HG03558 (cell line): ENCODE data around the gene CCNY.

Source experiments
- ATAC-seq: cut with Tn5 transposase; IDR thresholded peaks from one replicate; pipeline ENCODE4 v1.9.1; 2021; ENCODE audit warnings: moderate number of reproducible peaks; ENCODE audit not compliant: unreplicated experiment; ENCODE audit errors: extremely low read depth

Gene CCNY

DNA sequence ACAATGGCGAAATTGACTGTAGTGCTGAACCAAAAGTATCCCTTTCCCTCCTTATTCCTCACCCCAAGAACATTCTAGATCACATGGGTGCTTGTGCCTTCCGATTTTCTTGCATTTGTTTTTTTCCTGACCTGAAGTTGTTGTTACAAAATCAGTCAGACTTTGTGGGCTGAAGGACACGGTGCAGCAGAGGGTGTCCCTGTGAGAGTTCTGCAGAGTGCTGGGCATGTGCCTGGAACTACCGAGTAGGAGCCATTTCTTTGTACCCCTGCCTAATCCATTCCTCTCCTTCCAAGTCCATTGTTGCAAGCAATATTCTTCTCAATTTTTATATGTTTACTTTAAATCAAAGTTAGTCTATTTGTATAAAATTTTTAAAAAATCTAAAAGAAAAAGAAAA, 233.5 kb downstream of the CCNY start:
- no peak for ATAC-seq

DNA sequence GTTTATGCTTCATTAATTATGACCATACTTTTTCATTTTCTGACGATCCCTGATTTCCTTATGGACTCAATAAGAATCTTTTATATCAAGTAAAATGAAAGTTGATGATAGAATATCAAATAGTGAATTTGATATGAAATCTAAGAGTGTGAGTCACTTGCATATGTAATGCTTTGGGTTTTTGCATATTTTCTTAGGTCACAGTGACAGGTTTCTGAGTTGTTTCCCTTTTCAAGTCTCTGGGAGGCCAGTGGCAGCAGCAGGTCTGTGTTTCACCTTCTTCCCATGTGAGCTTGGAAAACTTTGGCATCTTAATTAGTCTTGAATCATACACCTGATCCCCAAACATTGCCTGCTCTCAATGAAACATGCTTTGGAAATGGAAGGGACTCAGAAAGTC, 234.1 kb downstream of the CCNY start:
- ATAC-seq = no peak

DNA sequence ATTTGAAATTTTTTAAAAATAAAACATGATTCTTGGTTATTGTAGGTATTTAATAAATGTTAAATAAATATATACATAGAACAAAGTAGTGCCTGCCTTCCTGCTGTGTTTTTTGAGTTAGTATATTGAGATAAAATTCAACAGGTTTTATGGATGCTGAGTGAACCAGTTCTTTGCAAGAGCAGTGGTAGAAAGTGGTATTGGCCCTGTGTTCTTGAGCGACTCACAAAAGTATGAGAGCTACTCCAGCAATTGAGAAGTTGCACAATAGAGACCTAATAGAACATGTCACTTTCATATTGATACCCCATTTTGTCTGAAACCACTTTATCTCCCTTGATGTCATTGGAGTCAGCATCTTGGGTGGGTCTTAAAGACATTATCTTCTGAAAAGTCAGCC, 236.3 kb downstream of the CCNY start:
- ATAC-seq = no peak

DNA sequence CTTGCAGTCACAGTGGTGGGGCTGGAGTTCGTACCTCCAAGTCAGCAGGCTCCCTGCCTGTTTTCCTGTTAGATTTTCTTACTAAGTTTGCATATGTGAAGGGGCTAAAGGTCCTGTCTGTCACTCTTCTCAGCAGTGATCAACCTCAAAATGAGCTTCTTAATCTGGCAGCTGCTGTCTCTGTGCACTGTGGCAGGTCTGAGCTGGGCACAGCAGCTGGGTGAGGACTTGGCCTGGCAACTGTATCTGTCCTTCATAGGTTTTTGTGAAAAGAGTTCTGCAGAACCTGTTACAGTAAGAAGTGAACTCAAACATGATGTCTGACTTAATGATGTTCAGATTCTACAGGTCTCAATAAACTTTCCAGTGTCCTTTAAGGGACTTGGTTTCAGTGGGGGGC, 237.5 kb downstream of the CCNY start:
- no peak for ATAC-seq

DNA sequence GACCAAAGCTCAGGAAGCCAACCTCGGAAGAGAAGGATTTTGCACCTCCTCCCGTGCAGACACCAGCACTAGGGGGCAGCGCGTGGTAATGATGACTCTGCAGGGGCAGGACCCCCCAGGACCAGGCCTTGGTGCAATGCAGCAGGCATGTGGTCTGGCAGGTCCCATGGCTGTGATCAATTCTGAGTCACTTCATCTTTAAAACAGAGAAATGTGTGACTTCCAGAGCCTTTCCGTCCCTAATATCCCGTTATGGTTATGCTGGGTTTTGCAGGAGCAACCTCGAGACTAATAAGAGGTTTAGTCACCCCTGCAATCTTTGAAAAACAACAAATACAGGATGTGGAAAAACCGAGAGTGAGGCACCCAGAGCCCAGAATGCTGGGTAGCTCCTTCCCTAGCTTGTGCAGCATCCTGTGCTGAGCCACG, 238.6 kb downstream of the CCNY start:
- no peak for ATAC-seq

DNA sequence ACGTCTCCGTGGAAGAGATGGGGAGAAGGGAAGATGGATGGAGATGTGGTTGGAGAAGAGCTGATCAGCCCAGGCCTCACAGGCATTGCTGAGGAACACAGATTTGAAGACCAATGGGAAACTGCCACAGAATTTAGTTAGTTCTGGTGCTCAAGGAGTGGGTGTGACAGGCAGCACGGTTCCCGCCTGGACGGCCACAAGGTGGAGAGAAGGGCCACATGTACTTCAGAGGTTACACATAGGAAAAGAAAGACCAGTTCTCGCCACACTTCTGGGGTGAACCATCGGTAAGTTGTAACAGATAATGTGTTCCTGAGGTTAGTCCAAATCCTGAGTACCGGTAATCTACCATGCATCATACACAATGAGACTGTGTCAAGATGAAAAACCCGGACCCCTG, 239.3 kb downstream of the CCNY start:
- no peak for ATAC-seq

DNA sequence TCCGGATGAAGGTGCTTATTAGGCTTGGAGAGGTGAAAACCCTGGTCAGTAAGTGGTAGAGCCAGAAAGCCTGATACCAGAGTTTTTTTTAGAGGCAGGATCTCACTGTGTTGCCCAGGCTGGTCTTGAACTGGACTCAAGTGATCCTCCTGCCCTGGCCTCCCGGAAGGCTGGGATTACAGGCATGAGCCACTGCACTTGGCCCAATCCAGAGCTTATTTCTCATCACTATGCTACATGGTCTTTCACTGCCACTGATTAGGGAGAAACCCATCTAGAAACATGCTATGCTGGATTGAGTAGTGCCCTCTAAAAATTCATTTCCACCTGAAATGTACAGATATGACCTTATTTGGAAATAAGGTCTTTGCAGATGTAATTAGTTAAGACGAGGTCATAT, 240.4 kb downstream of the CCNY start:
- ATAC-seq = no peak

DNA sequence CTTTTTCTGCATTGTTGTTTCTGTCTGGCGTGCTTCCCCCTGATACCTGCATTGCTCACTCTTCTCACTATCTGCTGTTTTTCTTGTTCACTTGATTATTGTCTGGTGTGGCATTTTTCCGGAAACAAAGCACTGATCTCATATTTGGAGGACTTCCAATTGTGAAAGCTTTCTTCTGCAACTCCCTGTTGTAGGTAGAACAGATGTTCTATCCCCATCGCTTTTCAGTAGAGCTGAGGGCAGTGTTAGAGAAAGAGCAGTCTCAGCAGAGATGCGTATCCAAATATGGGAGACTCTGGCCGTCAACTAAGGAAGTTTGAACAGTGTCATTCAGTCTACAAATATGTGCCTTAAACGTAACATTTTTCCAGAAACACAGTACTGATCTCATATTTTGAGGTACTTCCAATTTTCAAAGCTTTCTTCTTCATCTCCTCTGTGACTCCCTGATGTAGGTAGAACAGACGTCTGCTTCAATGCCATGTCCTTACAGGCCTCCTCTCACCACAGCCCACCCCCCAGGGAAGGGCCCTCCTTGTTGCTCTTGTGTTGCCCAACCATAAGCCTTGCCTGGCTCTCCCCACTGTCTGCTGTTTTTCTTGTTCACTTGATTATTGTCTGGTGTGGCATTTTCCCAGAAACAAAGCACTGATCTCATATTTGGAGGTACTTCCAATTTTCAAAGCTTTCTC, 241.8 kb downstream of the CCNY start:
- no peak for ATAC-seq

DNA sequence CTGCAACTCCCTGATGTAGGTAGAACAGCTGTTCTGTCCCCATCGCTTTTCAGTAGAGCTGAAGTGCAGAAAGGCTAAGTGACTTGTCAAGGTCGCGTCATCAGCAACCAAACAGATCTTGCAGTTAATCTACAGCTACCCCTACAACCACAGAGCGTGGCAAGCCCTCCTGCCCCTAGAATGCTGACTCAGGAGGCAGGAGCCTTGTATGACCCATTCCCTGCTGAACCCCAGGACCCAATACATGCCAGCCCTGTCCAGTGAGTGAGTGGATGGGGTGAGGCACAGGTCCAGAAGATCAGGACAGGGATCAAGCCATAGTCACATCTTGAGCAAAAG, 242.3 kb downstream of the CCNY start:
- ATAC-seq = no peak

DNA sequence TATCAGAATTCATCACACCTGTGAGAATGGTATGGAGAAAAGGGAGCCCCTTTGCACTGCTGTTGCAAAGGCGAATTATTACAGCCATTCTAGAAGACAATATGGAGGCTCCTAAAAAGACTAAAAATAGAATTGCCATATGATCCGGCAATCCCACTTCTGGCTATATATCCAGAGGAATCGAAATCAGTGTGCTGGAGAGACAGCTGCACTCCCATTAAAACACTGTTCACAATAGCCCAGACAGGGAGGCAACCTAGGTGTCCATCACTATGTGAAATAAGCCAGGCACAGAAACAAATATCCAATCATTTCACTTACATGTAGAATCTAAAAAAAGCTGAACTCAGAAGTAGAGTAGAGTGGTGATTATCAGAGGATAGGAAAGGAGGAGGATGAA, 242.8 kb downstream of the CCNY start:
- no peak for ATAC-seq

DNA sequence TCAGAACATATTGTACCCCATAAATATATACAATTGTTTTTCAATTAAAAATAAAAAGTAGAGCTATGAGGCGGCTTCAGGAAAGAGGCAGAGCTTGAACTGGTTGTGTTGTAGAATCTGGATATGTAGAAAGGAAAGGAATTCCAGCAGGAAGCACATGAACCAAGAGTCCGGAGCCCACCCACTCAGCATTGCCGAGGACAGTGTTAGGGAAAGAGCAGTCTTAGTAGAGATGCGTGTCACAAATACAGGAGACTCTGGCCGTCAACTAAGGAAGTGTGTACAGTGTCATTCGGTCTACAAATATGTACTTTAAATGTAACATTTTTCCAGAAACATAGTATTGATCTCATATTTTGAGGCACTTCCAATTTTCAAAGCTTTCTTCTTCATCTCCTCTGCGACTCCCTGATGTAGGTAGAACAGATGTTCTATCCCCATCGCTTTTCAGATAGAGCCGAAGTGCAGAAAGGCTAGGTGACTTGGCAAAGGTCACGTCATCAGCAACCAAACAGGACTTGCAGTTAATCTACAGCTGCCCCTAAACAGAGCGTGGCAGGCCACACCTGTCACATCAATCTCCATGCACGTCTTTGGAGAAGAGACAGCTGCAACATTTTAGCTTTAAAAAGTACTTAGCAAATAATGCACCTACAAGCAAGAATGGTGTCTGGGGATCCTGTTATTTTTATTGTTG, 243.6 kb downstream of the CCNY start:
- no peak for ATAC-seq

DNA sequence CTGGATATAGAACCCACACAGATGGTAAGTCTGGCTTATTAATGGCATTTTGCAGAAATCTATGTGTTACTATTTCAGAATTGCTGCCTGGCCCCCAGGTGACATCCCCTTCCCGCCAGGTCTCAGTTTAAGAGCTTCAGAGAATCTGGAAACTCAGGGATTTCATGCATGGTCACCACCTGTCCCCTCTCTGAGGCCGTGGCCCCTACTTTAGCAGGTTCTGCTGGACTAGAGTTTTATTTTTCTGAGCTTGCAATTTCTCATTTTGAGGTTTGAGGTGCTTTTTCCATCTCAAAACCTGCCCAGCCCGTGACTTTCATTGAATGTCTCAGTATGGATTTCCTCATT, 244.1 kb downstream of the CCNY start:
- ATAC-seq = no peak

DNA sequence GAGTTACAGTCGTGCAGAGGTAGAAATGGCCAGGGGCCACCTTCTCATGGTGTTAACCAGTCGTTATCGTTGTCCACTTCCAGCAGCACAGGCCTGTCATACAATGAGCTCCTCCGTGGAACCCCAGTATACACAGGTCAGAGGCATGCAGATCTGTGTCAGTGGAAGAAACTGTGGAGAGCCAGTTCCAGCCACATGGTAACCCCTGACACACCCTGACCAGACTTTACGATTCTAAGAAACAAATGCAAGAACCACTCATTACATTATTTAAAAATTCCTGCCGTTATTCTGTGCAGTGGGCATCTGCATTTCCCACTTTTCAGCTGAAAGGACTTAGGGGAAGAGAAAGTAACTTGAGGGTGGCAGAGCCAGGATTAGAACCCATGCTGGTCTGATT, 245.3 kb downstream of the CCNY start:
- no peak for ATAC-seq

DNA sequence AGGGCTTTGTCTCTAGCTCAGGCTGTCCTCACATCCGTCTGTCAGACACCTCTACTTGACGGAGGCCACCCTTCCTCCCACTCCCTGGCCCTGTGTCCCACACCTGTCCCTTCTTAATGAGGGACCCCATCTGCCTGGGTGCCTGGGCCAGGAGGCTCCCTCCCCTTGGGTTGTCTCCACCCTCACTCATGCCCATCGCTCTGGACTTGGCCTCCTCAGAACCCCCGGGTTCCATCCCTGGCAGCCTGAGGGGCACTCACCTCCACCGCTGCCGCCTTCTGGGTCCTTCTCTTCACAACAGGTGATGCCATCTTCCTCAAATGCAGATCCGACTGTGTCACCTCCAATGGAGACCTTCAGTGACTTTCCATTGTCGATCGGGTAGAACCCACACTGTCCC, 248.6 kb downstream of the CCNY start:
- ATAC-seq = no peak

DNA sequence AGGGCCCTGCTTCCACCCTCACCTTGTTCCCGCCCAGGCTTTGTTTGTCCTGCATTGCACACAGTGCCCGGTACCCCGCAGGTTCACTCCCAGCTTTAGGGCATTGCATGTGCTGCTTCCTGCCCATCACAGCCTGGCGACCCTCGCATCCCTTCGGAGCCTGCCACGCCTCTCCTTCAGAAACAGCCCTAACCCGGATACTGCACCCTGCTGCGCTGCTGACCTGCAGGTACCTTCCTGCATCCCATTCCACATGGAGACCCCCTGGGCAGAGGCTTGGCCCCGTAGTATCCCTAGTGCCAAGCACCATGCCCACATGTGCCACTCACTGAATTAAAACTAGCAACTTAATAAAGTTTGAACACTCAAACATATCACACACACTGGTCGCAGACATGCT, 249.0 kb downstream of the CCNY start:
- no peak for ATAC-seq

DNA sequence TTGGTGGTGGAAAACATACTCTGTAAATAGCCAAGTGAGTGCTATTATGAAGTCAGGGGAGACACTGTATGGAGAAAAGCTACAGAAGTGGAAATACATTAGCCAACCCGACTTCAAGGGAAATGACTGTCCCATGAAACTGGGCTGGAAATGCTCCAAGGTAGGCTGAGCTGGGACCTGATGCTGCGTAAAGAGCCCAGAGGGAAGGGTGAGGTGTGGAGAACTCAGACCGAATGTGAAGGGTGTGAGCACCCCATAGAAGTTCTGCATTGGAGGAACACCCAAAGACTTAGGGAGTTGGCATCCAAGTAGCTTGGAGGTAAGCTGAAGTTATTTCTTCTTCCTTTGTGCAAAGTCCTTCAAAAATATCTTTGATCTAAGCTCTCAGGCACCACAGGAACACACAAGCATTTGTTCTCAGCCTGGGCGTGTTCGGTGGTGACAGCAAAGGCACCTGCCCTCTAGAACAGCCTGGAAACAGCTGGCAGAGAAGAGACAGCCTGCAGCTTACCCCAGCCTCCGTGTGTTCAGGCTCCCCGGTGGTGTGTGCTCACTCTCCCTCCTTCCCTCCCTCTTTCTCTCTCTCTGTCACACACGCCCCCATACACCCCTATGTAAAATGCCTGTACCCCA, 249.7 kb downstream of the CCNY start:
- no peak for ATAC-seq

DNA sequence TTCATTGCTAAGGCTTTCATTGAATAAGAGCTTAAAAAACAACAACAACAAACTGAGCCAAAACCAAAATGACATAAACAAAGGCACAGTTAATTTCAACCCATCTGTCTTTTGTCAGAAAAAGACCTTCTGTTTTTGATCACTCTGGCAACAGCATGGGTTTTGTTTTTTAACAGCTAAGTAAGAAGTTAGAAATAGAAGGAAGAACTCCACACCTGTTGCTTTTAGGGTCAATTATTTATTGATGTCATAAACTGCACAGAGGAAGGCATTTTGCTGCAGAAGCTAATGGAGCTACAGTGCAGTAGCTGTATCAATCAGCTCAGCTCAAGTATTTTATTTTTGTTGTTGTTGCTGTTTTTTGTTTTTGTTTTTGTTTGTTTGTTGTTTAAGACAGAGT, 252.5 kb downstream of the CCNY start:
- ATAC-seq = no peak

DNA sequence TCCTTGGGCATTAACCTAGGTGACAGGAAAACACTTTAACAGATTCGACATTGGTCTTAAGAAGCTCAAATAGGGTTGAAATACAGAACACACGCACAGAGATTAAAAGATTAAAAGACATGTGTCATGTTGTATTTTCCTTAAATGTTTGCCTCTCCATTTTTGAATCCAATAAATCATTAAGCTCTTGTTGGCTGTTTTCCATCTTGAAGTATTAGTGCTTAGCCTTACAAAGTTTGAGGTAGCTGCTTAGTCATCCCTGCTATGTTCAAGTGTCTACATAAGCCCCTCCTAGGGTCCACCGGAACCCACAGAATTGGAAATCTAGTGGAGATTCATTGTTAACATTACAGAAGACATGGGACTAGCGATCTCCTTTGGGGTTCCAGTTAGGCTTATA, 256.1 kb downstream of the CCNY start:
- ATAC-seq = no peak

DNA sequence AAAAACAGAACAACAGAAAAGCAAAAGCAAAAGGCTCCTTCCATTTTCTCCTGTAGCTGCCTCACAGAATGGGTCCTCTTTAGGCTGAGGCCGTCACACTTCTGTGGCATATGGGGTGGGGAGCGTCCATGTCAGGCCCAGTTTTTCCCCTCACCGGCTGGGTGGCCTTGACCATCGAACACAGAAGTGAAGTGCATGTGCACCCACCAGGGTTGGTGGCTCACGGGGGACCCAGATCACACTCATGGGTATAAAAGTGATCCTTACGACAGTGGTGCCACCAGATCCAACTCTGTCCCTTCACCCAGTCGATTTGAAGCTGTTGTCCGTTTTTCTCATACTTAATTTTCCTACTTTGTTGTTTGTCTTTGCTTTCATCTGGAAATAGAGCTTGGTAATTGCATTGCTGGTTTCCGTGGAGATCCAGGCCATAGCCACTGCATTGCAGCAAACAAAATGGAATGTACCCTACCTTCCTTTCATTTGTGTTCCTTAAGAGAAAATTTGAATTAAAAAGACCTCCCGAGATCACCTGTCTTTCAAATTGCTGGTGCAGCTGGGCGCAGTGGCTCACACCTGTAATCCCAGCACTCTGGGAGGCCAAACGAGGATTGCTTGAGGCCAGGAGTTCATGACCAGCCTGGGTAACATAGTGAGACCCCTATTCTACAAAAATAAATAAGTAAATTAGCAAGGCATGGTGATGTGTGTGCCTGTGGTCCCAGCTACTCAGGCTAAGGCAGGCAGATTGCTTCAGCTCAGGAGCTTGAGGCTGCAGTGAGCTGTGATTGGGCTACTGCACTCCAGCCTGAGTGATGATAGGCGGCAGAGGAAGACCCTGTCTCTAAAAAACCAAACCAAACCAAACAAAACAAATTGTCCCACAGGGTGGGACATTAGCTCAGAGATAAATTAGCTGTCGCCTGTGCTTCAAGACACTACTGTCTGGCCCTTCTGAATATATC, 258.1 kb downstream of the CCNY start:
- no peak for ATAC-seq

DNA sequence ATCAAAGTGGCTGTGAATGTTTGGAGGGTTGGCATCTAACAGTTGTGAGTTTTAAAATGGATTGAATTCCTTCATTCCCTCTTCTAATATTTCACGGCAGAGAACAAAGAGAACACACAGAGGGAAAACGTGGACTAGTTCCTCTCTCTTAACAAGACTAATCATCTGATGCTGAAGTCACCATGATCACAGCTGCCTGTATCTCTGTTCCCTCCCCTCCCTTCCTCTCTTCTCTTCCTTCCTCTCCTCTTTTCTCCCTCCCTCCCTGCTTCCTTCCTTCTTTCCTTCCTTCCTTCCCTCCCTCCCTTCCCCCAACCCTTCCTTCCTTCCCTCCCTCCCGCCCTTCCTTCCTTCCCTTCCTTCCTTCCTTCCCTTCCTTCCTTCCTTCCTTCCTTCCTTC, 258.8 kb downstream of the CCNY start:
- ATAC-seq = no peak

DNA sequence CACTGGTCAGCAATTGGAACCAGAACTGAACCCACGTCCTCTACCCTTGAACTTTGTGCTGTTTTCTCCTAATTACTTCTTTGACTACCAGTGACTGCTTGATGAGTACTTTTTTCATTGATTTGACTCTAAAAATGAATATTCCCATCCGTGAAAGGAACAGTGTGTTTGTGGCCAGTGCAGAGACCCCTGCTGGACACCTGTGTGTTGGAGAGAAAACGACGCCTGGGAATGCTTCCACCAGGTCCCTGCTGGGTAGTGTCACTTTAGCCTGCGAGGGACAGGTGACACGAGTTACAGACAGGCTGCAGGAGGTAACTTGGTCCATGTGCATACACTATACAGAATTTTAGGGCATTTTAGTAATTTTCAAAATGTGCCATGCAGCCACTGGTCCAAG, 262.1 kb downstream of the CCNY start:
- no peak for ATAC-seq
